Measurements from ENCODE around the gene NFX1.

Gene NFX1

DNA sequence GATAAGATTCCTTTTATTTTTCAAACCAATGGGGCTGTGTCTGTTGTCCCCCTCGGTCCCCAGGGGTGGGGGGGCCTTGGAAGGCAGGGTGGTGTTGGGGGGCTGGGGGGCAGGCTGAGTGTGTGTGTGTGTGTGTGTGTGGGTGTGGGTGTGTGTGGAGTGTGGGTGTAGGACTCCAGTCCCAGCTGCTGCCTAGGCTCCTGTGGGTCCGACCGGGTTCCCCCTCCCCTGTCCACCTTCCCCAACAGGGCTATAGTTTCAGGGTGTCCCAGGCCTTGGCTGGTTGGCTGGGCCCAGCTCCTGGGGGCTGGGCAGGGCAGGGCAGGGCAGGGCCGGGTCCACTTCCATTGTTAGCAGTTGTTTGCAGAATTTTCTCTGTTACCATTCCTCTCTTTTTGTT lies 2.1 kb upstream of the NFX1 start:
- no peak for ATAC-seq
- TF ChIP-seq ZFP30 (CRISPR knock-in tag; IDR thresholded peaks at IDR 0.05) (no peak), CREB5 (CRISPR knock-in tag; IDR thresholded peaks at IDR 0.05; ENCODE audit: low read depth) (no peak), TSHZ2 (CRISPR knock-in tag; IDR thresholded peaks at IDR 0.05) (no peak), ISL1 (CRISPR knock-in tag; IDR thresholded peaks at IDR 0.05) (no peak), PPARA (CRISPR knock-in tag; IDR thresholded peaks at IDR 0.05; ENCODE audit: borderline replicate concordance) (no peak), RARB (CRISPR knock-in tag; IDR thresholded peaks at IDR 0.05) (no peak), ARNTL (CRISPR knock-in tag; IDR thresholded peaks at IDR 0.05; ENCODE audit: borderline replicate concordance, low read depth) (no peak), TOX (CRISPR knock-in tag; IDR thresholded peaks at IDR 0.05; ENCODE audit: borderline replicate concordance) (no peak)

DNA sequence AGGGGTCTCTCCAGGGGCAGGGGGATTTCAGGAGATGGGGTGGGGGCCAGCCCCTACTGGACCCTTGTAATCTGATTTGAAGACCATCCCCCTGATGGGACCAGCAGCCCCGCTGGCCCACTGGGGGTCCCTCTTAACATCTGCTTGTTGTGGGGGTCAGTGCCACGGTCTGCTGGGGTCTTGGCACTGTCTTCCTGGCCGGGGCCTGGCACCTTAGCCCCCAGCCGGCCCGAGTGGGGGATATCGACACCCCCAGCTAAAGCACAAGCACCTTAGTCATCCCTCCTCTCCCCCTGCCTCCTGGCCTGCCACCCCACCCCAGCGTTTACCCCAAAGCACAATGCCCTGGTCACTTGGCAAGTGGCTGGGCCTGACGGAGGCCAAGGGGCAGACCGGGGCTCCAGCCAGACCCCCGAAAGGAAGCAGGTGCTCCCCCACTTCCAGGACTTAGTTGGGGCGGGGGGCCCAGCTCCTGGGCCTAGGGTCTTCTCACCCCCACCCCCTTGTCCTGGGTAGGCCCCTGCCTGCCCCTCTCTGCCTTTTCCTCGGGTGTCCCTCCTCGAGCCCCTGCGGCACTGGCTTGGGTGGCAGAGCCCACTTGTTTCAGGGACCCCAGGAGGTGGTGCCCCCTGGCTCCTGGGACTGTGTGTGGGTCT lies 1.4 kb upstream of the NFX1 start:
- TF ChIP-seq, protein P1, sequence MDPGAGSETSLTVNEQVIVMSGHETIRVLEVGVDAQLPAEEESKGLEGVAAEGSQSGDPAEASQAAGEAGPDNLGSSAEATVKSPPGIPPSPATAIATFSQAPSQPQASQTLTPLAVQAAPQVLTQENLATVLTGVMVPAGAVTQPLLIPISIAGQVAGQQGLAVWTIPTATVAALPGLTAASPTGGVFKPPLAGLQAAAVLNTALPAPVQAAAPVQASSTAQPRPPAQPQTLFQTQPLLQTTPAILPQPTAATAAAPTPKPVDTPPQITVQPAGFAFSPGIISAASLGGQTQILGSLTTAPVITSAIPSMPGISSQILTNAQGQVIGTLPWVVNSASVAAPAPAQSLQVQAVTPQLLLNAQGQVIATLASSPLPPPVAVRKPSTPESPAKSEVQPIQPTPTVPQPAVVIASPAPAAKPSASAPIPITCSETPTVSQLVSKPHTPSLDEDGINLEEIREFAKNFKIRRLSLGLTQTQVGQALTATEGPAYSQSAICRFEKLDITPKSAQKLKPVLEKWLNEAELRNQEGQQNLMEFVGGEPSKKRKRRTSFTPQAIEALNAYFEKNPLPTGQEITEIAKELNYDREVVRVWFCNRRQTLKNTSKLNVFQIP (CRISPR knock-in tag; IDR thresholded peaks at IDR 0.05; ENCODE audit: borderline replicate concordance, low read depth): no peak
- TF ChIP-seq CSDC2 (CRISPR knock-in tag; IDR thresholded peaks at IDR 0.05) (no peak), TSHZ2 (CRISPR knock-in tag; IDR thresholded peaks at IDR 0.05) (no peak), SNAI2 (CRISPR knock-in tag; IDR thresholded peaks at IDR 0.05) (no peak), ZNF70 (CRISPR knock-in tag; IDR thresholded peaks at IDR 0.05) (no peak), PATZ1 (CRISPR knock-in tag; IDR thresholded peaks at IDR 0.05; ENCODE audit: borderline replicate concordance) (no peak), TOX (CRISPR knock-in tag; IDR thresholded peaks at IDR 0.05; ENCODE audit: borderline replicate concordance) (no peak), CSRNP3 (CRISPR knock-in tag; IDR thresholded peaks at IDR 0.05) (no peak), PPARA (CRISPR knock-in tag; IDR thresholded peaks at IDR 0.05; ENCODE audit: borderline replicate concordance) (no peak), OSR1 (CRISPR knock-in tag; IDR thresholded peaks at IDR 0.05) (no peak), BACH2 (CRISPR knock-in tag; IDR thresholded peaks at IDR 0.05; ENCODE audit: borderline replicate concordance) (no peak), ESRRG (CRISPR knock-in tag; IDR thresholded peaks at IDR 0.05) (no peak), ZNF565 (CRISPR knock-in tag; conservative IDR thresholded peaks at IDR 0.05; ENCODE audit: low read depth) (no peak), ZNF8 (CRISPR knock-in tag; IDR thresholded peaks at IDR 0.05) (no peak), ZFP3 (CRISPR knock-in tag; IDR thresholded peaks at IDR 0.05) (no peak)

More for the DNA sequence above, 1.4 kb upstream of the NFX1 start:
- ATAC-seq: no peak

Data from SK-N-SH treated with all-trans-retinoic acid at 6 μM for 48 hours (cell line).